NCI-H2196 (cell line): ENCODE results near the gene ACACB.

Source experiments
- DNase-seq: peaks from one replicate; lab custom pipeline; 2025; ENCODE audit not compliant: unreplicated experiment; lab: John Stamatoyannopoulos, UW

Gene ACACB

DNA sequence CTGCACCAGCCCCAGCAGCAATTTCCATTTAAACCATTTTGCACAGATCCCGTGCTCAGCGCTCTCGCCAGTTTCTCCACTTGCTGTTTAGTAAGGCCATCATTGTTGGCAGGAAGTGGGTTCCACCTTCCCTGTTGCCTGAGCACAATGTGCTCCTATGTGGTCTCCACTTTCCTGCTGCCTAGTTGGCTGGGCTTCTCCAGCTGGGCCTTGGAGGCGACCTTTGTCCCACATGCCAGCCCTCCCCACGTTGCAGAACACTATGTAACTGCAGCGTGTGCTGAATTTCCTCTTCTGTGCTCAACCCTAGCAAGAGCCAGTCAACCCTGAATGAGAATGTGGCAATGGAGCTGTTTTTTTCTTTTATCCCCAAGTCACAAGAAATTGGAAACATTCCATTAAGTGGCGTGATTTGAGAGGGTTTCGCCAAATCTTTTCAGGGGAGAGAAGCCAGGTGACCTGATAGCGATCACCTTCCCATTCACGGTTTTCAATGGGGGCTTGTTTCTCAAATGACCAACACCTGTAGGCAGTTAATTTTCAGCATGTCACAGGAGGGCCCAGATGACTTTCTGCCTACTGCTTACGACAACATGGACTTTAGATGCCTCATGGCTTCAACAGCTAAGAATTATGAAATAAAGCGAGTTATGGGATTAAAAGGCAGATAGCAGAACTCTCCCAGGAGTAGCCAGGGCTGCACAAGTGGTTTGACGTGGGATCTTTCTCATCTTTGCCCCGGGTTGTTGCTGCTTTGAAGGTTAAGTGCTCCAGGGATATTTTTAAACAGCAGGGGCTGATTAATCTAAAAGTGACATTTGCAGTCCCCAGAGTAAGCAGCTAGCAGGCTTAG is at the start of gene ACACB:
Gene ACACB, plus strand, starts transcription at position 830 of the 853 bp plus-strand sequence. CDS start 22,819 bp downstream, outside the sequence.
- no peak for DNase-seq

DNA sequence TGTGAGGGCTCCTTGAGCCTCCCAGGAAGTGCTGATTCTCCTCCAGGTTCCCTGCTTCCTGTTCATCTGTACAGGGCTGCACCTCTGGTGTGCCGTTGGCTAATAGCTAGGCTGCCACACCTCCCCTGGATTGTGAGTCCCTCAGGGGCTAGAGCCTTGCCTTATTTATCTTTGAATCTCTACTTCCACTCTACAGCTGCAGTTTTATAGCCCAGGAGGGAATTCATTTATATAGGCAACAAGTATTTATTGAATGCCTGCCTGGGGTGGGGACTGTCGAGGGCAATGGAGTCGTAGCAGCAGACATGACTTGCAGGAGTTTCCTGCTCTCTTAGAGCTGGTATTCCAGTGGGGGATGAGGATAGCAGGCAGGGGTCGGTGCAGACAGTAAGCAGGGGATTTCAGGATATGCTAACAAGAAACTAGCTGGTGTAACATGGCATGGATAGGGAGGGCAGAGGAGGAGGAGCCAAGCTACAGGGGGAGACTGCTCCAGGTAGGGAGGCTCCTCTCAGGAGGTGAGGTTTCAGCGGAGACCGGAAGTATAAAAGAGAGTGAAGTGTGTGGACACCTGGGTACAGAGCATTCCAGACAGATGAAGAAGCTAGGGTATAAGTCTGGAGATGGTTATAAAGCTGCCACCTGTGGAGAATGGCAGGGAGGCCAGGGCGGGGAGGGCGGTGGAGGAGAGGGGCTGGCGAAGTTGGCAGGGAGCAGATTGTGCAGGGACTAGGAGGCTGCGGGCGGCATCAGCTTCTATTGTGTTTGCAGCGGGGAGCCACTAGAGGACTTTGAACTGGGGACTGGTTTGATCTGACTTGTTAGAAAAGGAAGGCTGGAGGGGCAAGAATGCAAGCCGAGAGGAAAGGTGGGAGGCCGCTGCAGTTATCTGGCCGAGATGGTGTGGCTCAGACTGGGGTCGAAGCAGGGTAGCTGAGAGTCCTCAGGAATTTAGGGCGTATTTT is 46.8 kb upstream of the ACACB start:
- no peak for DNase-seq

DNA sequence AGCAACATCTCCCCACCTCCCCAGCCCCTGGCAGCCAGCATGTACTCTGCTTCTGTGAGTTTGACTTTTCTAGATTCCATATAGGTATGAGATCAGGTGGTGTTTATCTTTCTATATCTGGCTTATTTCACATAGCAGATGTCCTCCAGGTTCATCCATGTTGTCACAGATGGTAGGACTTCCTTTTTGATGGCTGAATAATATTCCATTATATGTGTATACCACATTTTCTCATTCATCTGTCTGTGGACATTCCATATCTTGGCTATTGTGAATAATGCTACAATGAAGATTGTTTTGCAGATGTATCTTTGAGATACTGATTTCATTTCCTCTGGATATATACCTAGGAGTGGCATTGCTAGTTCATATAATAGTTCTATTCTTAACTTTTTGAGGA is 41.5 kb upstream of the ACACB start:
- no peak for DNase-seq

DNA sequence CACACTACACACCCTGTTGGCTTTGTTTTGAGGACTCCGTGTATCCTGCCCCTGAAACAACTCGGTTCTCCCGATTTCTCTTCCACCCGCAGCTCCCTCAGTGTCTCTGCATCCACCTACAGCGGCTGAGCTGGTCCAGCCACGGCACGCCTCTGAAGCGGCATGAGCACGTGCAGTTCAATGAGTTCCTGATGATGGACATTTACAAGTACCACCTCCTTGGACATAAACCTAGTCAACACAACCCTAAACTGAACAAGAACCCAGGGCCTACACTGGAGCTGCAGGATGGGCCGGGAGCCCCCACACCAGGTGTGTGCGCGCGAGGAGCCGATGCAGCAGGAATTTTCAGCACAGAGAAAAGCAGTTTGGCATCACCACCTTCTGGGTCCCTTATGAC is 33.6 kb upstream of the ACACB start:
- DNase-seq: no peak

DNA sequence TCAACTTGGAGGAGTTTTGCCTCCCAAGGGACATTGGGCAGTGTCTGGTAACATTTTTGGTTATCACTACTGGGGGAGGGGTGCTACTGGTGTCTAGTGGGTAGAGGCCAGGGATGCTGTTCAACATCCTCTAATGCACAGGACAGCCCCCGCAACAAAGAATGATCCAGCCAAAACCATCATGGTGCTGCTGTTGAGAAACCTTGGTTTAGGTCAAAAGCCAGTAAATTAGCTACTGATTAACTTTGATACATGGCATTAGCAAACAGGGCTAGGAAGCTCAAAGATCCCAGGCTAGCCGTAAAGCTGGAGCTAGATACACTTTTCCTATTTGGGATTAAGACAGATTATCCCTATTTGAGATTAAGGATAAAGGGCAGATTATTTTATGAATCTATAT is 32.0 kb upstream of the ACACB start:
- no peak for DNase-seq

DNA sequence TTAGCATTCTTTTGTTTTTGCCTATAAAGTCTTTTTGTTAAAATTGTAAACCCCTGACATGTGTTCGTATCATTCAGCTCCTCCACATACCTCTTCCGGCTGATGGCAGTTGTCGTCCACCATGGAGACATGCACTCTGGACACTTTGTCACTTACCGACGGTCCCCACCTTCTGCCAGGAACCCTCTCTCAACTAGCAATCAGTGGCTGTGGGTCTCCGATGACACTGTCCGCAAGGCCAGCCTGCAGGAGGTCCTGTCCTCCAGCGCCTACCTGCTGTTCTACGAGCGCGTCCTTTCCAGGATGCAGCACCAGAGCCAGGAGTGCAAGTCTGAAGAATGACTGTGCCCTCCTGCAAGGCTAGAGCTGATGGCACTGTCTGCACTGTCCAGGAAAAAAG is 30.8 kb upstream of the ACACB start:
- no peak for DNase-seq

DNA sequence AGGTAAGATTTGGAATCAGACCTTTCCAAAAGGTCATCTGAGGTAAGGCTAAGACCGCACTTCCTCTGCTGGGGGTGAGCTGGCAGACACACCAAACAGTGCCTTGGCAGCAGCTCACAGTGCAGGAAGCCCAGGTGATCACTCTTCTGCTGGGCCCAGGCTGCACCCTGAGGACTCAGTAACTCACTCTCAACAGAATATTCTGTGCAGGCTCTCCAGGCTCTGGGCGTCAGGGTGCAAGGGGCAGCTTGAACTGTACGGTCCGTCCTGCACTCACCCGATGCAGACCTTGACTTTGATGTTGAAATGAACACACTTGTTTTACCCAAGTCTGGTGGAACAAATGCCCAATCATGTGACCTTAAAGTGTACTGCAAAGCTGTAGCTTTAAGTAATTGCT is 29.1 kb upstream of the ACACB start:
- DNase-seq: no peak

DNA sequence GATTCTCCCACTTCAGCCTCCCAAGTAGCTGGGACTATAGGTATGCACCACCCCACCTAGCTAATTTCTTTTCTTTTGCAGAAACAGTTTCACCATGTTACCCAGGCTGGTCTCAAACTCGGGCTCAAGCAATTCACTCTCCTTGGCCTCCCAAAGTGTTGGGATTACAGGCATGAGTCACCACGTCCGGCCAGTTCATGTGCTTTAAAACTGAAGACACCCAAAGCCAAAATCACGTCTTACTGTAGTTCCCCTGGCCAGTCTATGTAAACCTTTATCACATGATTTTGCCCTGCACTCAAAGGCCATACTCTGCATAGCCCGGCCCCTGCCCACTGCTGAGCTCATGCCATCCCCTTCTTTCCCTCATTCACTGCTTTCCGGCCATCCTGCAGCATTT is 27.6 kb upstream of the ACACB start:
- DNase-seq: no peak

DNA sequence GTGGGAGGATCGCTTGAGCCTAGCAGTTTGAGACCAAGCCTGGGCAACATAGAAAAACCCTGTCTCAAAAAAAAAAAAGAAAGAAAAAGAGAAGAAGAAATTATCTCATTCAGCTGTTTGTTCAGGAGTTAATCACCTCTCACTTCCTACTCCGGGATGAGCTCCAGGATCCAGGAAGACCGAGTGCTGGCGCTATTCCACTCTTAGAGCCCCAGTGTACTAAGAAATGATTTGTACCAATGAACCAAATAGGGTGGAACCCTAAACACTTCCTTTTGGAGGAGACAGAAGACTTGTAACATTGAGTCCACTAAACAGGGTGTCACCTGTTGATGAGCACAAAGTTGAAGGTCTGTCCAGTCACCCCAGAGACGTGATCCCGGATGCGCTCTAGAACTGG is 26.7 kb upstream of the ACACB start:
- no peak for DNase-seq

DNA sequence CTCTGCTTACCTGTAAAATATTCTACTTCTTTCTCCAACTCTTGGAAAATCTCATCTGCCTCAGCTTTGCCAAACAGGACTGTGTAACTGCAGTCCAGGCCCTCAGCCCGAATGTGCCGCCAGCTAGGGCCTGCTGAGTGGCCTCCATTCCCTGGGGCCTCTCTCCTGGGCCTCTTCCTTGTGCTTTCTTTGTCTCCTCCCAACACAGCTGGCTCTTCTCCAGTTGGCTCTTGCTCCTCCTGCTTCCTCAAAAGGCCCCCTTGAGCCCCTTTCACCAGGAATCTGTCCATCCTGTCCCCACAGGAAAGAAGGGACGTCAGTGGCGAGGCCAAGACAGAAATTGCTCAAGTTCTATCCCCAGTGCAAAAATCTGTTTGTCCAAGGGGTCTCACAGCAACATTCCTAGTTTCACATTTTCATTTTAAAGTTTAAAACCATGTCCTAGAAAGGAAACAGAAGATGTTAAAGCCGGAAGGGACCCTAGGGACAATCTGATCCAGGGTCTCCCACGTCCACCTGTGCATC is 23.8 kb upstream of the ACACB start:
- DNase-seq: no peak

DNA sequence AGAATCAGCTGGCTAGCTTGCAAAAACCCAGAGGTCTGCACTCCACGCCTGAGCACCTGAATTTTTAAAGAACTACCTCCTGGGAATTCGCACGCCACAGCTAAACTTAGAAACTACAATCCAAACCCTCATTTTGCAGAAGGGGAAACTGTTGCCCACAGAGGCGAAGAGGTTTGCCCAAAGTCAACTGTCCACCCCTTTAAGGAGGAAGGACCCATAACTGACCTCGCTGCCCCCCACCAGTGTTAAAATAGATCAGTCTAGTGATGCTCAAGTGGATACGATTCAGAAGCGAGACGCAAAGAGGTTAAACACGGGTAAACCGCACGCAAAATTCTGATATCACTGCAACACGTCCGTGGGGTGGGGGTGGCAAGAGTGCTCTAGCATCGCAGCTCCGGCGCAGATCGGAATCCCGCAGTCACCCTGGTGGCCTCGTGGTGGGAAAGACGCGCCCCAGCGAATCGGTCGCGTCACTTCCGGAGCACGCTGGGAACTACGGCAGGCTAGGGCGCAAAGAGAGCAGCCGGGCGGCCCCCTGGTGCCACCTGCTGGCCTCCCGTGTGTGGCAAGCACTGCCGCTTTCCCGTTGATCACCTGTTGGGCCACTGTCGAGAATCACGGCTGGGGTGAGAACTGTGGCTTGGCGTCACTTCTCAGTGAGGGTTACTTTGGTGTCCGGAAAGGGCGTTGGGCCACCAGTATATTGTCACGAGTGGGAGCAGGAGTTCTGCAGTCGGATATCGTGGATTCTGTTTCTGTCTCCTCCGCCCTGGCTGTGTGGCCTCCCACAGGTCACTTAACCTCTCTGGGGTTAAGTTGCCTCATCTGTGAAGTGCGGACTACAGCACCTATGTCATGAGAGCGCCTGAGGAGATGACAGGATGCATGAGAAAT is 23.1 kb upstream of the ACACB start, which contains the start of gene ALKBH2:
Gene ALKBH2, minus strand, starts transcription at position 451 of the 897 bp plus-strand sequence. CDS start 686 bp downstream, outside the sequence.
- peak; percentile 95 for DNase-seq

DNA sequence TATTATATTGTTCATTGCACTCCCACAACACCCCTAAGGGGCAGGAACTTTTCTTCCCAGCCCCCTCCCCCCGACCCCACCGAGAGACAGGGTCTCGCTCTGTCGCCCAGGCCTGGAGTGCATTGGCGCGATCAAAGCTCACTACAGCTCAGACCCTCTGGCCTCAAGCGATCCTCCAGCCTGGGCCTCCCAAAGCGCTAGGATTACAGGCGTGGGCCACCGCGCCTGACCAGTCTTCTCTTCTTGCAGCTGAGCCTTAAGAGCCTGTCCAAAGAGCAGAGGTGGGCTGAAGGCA is 19.3 kb upstream of the ACACB start:
- DNase-seq: no peak

DNA sequence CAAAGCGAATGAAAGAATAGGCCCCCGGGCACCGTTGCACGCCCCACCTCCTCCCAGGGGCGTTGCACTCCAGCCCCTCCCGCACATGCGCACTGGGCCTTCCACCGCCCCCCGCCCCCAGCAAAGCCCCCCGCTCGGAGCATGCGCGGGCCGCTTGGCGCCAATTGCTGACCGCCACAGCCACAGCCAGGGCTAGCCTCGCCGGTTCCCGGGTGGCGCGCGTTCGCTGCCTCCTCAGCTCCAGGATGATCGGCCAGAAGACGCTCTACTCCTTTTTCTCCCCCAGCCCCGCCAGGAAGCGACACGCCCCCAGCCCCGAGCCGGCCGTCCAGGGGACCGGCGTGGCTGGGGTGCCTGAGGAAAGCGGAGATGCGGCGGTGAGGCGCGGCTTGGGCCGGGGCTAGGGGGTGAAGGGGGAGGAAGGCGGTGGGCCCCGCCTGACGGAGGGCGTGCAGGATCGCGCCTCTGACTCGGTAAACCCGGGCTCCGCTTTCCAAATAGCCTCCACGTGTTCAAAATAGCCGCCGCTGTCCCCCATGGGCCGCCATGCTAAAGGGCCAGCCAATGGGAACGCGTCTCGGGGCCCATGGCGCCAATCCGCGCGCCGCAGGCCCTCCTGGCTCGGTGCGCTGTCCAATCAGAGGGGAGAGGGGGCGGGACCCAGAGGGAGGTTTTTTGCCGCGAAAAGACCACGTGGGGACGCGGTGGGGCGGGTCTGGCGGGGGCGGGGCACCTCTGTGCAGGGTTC is 18.8 kb upstream of the ACACB start, which contains the start of gene UNG:
Gene UNG, plus strand, starts transcription at position 163 of the 748 bp plus-strand sequence. Its CDS starts 83 bp downstream, at position 246.
- DNase-seq: peak; percentile 96

DNA sequence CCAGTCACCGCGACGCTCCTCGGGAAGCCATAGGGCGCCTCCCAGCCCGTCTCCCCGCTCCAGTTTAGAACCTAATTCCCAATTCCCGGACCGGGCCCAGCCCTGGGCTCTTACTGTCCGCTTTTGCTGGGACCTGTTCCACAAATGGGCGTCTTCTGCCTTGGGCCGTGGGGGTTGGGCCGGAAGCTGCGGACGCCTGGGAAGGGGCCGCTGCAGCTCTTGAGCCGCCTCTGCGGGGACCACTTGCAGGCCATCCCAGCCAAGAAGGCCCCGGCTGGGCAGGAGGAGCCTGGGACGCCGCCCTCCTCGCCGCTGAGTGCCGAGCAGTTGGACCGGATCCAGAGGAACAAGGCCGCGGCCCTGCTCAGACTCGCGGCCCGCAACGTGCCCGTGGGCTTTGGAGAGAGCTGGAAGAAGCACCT is 18.2 kb upstream of the ACACB start:
- no peak for DNase-seq

DNA sequence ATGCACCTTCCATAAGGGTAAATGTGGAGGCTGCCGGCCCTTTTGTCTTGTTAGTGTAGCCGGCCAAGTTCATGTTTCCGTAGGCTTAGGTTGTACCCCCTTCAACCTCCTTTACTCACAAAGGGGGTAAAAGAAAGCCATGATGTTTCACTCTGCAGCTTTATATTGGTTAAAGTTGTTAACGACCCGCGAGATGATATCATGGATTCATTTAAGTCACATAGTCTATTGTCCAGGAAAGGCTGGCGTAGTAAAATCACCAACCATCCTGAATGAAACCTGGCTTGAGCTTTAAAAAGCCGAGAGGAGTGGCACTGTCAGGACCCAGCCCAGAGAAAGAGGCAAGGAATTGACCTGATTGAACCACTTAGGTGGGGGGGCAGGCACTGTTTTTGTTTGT is 17.7 kb upstream of the ACACB start:
- DNase-seq: peak; percentile 37

DNA sequence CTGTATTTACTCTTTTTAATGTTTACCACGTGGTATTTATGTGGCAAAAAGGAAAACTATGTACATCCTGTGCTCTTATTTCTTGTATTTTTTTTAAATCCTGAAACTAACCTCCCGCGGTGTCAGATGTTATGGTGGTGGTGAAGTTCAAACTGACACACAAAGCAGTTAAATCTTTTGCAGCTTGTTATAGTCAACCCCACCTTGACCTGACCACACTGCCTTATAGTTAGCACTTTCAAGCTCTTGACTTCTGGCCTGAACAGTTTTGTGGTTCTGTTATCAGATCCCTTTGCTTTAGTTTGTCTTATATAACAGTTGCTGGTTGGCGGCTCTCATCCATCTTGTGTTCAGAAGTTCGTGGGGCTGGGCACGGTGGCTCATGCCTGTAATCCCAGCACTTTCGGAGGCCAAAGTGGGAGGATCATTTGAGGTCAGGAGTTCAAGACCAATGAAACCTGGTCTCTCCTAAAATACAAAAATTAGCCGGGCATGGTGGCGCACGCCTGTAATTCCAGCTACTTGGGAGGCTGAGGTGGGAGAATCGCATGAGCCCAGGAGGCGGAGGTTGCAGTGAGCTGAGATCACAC is 16.9 kb upstream of the ACACB start:
- no peak for DNase-seq

DNA sequence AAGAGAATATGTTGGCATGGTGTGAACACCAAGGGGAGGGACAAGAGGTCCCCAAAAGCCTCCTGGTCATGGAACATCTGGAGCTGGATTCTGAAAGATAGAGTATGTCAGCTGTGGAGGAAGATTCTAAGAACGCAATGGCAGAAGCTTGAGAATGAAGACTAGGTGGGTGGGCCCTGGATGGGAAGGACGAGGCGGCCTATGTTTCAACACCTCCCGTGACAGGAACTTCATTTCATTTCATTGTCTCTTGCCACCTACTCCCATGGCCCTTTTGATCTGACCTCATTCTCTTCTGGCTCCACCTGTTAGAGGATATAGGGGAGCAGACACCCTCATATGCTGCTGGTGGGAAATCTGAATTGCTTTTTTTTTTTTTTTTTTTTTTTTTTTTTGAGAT is 15.6 kb upstream of the ACACB start:
- no peak for DNase-seq

DNA sequence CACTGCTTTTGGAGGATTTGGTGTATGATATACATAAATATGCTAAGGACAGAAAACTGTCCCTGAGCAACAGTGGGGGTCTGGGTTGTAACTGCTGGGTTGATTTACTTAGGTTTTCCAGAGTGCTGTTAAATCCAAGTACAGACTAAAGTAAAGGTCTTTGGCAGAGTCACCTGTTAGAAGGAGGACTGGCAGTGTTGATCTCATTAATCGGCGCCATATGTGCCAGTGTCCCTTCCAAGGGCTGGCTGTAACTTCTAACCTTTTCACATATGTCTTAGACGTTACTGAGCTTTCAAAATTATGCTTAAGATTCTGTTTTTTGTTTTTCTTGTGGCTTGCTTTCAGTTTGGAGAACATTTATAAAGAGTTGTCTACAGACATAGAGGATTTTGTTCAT is 13.9 kb upstream of the ACACB start:
- no peak for DNase-seq

DNA sequence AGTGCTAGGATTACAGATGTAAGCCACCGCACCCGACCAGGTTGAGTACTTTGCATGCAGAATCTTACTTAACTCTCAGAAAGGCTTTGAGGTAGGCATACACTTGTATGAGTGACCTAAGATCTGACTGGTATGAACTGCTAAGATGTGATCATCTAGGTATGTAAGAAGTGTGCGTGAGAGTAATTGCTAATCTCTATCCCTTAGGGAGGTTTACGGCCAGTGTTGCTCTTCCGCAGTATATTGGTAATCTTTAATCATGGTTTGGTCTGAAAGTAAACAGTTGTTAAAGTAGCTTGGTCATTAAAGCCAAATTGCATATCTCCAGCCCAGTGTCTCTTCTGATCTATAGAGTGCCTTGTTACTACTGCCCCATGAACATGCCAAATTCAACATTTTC is 11.2 kb upstream of the ACACB start:
- DNase-seq: no peak
